GM23338 (cell line): ENCODE data around the gene PCDH12. TPM values are rescaled to one million over a fixed set of nuclear protein-coding genes. Genes with fewer than 3 reads are reported as not detected.
A peak's percentile ranks its signal among the peaks of the same experiment; 100 is the strongest.

Experiments
- ATAC-seq: fragments of 200-7000 bp; cut with Tn5 transposase; 3 replicates; pipeline ENCODE4 v1.9.1; 2020
- DNase-seq: peaks from one replicate; pipeline ENCODE4 v3.0.0-alpha.2; 2015; ENCODE audit warnings: low spot score
- H2AFZ ChIP-seq: fragments of 200-600 bp; sonication (generic); 2 replicates; pipeline ENCODE4 v1.8.0; 2016; ENCODE audit warnings: antibody characterized with exemption, mild to moderate bottlenecking, moderate library complexity
- H3F3A ChIP-seq: fragments of 200-600 bp; sonication (generic); replicated peaks from 2 replicates; pipeline ENCODE4 v1.8.0; 2017; ENCODE audit warnings: antibody characterized with exemption, mixed run types, low read depth
- H3K27ac ChIP-seq: fragments of 200-600 bp; sonication (generic); 2 replicates; pipeline ENCODE4 v1.6.1; 2016; ENCODE audit warnings: low read depth
- H3K27me3 ChIP-seq: fragments of 200-600 bp; sonication (generic); 2 replicates; pipeline ENCODE4 v1.8.0; 2016; ENCODE audit warnings: mild to moderate bottlenecking, mixed run types, moderate library complexity; ENCODE audit not compliant: insufficient read depth
- H3K36me3 ChIP-seq: fragments of 200-600 bp; sonication (generic); 2 replicates; pipeline ENCODE4 v1.8.0; 2016; ENCODE audit warnings: mild to moderate bottlenecking; ENCODE audit not compliant: insufficient read depth
- H3K4me1 ChIP-seq: fragments of 200-600 bp; sonication (generic); 2 replicates; pipeline ENCODE4 v1.8.0; 2016; ENCODE audit warnings: mild to moderate bottlenecking, moderate library complexity; ENCODE audit not compliant: insufficient read depth
- H3K4me2 ChIP-seq: fragments of 200-600 bp; sonication (generic); 2 replicates; pipeline ENCODE4 v1.7.1; 2017; ENCODE audit warnings: mixed run types
- H3K4me3 ChIP-seq: fragments of 200-600 bp; sonication (generic); 2 replicates; pipeline ENCODE4 v1.6.1; 2016; ENCODE audit warnings: mixed run types
- H3K79me2 ChIP-seq: fragments of 200-600 bp; sonication (generic); replicated peaks from 2 replicates; pipeline ENCODE4 v1.8.0; 2017; ENCODE audit warnings: mild to moderate bottlenecking; ENCODE audit not compliant: insufficient read depth
- H3K9me2 ChIP-seq: fragments of 200-600 bp; sonication (generic); 2 replicates; pipeline ENCODE4 v1.8.0; 2017; ENCODE audit not compliant: insufficient read depth
- H4K20me1 ChIP-seq: fragments of 200-600 bp; sonication (generic); replicated peaks from 2 replicates; pipeline ENCODE4 v1.8.0; 2017; ENCODE audit warnings: mild to moderate bottlenecking; ENCODE audit not compliant: insufficient read depth
- H3K27ac Mint-ChIP-seq: 2 replicates; pipeline ENCODE4 v1.8.0; 2020; ENCODE audit warnings: inconsistent platforms, mild to moderate bottlenecking, moderate library complexity, mixed read lengths
- H3K27me3 Mint-ChIP-seq: 3 replicates; pipeline ENCODE4 v1.8.0; 2022; ENCODE audit warnings: low read depth, mild to moderate bottlenecking, moderate library complexity, mixed read lengths, inconsistent platforms; ENCODE audit not compliant: insufficient read depth, poor library complexity
- H3K36me3 Mint-ChIP-seq: 3 replicates; pipeline ENCODE4 v1.8.0; 2021; ENCODE audit warnings: low read depth, mild to moderate bottlenecking, inconsistent platforms, moderate library complexity, mixed read lengths
- H3K4me1 Mint-ChIP-seq: 3 replicates; pipeline ENCODE4 v1.8.0; 2020; ENCODE audit warnings: mild to moderate bottlenecking, inconsistent platforms, mixed read lengths
- H3K4me3 Mint-ChIP-seq: 3 replicates; pipeline ENCODE4 v1.8.0; 2021; ENCODE audit warnings: moderate library complexity, mild to moderate bottlenecking, inconsistent platforms, mixed read lengths
- H3K9me3 Mint-ChIP-seq: 3 replicates; pipeline ENCODE4 v1.8.0; 2020; ENCODE audit warnings: moderate library complexity, mild to moderate bottlenecking, inconsistent platforms, mixed read lengths
- CTCF ChIP-seq, 2 experiments: fragments of 200-600 bp in 1 of 2; sonication (generic) in 1 of 2; conservative IDR thresholded peaks; 2 replicates each; pipeline versions ENCODE4 v1.5.1 to v1.6.1; 2016 to 2017; ENCODE audit warnings: antibody characterized with exemption in 2 of 2, low read depth in 2 of 2, mild to moderate bottlenecking in 2 of 2, moderate library complexity in 1 of 2
- ETS1 ChIP-seq: IDR thresholded peaks from 2 replicates; pipeline ENCODE4 v1.6.1; 2016; ENCODE audit warnings: antibody characterized with exemption
- EZH2 ChIP-seq: fragments of 200-600 bp; sonication (generic); IDR thresholded peaks from one replicate; pipeline ENCODE4 v1.8.0; 2017; ENCODE audit warnings: antibody characterized with exemption, mild to moderate bottlenecking, low read depth; ENCODE audit not compliant: unreplicated experiment
- EZH2phosphoT487 ChIP-seq: fragments of 200-600 bp; sonication (generic); IDR thresholded peaks from one replicate; pipeline ENCODE4 v1.8.1; 2018; ENCODE audit warnings: antibody characterized with exemption; ENCODE audit not compliant: unreplicated experiment
- POLR2AphosphoS5 ChIP-seq: IDR thresholded peaks from 2 replicates; pipeline ENCODE4 v1.6.1; 2016; ENCODE audit warnings: antibody characterized with exemption, low read depth
- REST ChIP-seq: IDR thresholded peaks from one replicate; pipeline ENCODE4 v1.6.1; 2018; ENCODE audit warnings: antibody characterized with exemption; ENCODE audit not compliant: unreplicated experiment
- STAT1 ChIP-seq: IDR thresholded peaks from one replicate; pipeline ENCODE4 v1.6.1; 2016; ENCODE audit warnings: antibody characterized with exemption; ENCODE audit not compliant: unreplicated experiment
- ZNF114 ChIP-seq: fragments of 250-450 bp; sonication (Bioruptor Pico); IDR thresholded peaks from 2 replicates; pipeline ENCODE4 v1.5.0; 2020; ENCODE audit warnings: mild to moderate bottlenecking, moderate library complexity
- ZNF462 ChIP-seq: fragments of 250-450 bp; sonication (Bioruptor Pico); IDR thresholded peaks from 2 replicates; pipeline ENCODE4 v1.5.0; 2020; ENCODE audit warnings: mild to moderate bottlenecking, moderate library complexity
- polyA plus RNA-seq: library from polyadenylated mRNA; unstranded; fragments of >200 nt; fragmentation: Nextera tagmentation; extraction: Ambion mirVana; gene quantifications from 2 replicates; pipeline ENCODE4 v1.2.1, GENCODE V29; 2016
- total RNA-seq: library from RNA; depleted of rRNA; stranded (reverse); fragments of >200 nt; shearing (Covaris generic); gene quantifications from 2 replicates; pipeline ENCODE4 v1.2.3, GENCODE V29; 2014

The PCDH12 gene
- total and polyA plus RNA-seq, 2 experiments from 2014 or later: 0.14 to 0.29 TPM

- Mint-ChIP-seq H3K4me1 (peaks cover 26% of the 10 kb centered on the region), H3K4me3 (no peak overlapping the region; the same call in 2 of the 3 replicates), H3K27ac (no peak overlapping the region), H3K9me3 (no peaks in the 10 kb centered on the region), H3K27me3 (peaks cover 35% of the 10 kb centered on the region), H3K36me3 (no peaks in the 10 kb centered on the region)
- Histone ChIP-seq H3K4me3 (no peak overlapping the region), H3K9me2 (no peaks in the 10 kb centered on the region), H3K36me3 (no peaks in the 10 kb centered on the region), H3K4me2 (0 out of 2 replicates have a peak overlapping the region, but pooled peaks have one; percentile 42), H3F3A (peaks cover 17% of the 10 kb centered on the region), H3K27ac (no peak overlapping the region), H4K20me1 (no peaks in the 10 kb centered on the region), H3K27me3 (peaks cover 29% of the 10 kb centered on the region), H3K4me1 (peaks cover 22% of the 10 kb centered on the region), H2AFZ (0 out of 2 replicates have a peak overlapping the region, but pooled peaks have one; percentile 66), H3K79me2 (no peaks in the 10 kb centered on the region)
- DNase-seq: peak; percentile 76
- TF ChIP-seq EZH2phosphoT487 (no peak), ZNF462 (CRISPR knock-in tag) (no peak), POLR2AphosphoS5 (no peak), ZNF114 (CRISPR knock-in tag) (no peak)
- ATAC-seq: peak; percentile 54
These were observed 42.1 kb downstream of the PCDH12 start for GRCh38 chr5:141915881-141916336.

- peaks cover 26% of the 10 kb centered on the region for H3K4me1 Mint-ChIP-seq
- DNase-seq (no peak), ATAC-seq (no peak)
- H3K27ac ChIP-seq: no peak overlapping the region
- H3K27me3 Mint-ChIP-seq: peaks cover 35% of the 10 kb centered on the region
- H3K4me1 ChIP-seq: peaks cover 22% of the 10 kb centered on the region
- H3K4me2 ChIP-seq: peak overlapping the region; percentile 76; the same call in 1 of the 2 replicates
- H3K36me3 Mint-ChIP-seq: no peaks in the 10 kb centered on the region
- H3K27ac Mint-ChIP-seq: no peak overlapping the region
- H3F3A ChIP-seq: peaks cover 16% of the 10 kb centered on the region
- peaks cover 29% of the 10 kb centered on the region for H3K27me3 ChIP-seq
- no peaks in the 10 kb centered on the region for H3K9me2 ChIP-seq
- peak overlapping the region; percentile 57; the same call in 1 of the 2 replicates for H3K4me3 ChIP-seq
- H3K79me2 ChIP-seq: no peaks in the 10 kb centered on the region
- peak overlapping the region; percentile 97; the same call in 1 of the 2 replicates for H2AFZ ChIP-seq
- no peaks in the 10 kb centered on the region for H4K20me1 ChIP-seq
- H3K9me3 Mint-ChIP-seq: no peaks in the 10 kb centered on the region
- peak overlapping the region; percentile 67 for H3K4me3 Mint-ChIP-seq
- no peaks in the 10 kb centered on the region for H3K36me3 ChIP-seq
- TF ChIP-seq CTCF (conservative IDR thresholded peaks at IDR 0.05; ENCODE audit: low read depth in 2 of 2) (no peak), ETS1 (no peak), REST (no peak), EZH2 (no peak), STAT1 (no peak), ZNF114 (CRISPR knock-in tag) (no peak)
These were observed 43.2 kb downstream of the PCDH12 start for GRCh38 chr5:141914797-141915196.
